Stimulated activated naive CD4-positive, alpha-beta T cell (primary cell): ENCODE measurements around the gene IGF2.
"Not testable (repeated sequence)": the region's sequence is repeated elsewhere in the genome, so short reads cannot be mapped to it uniquely, and the experiment has no call there.

Experiments
- DNase-seq, 6 experiments: peaks; one replicate each; lab custom pipeline; 2025; lab: John Stamatoyannopoulos, UW

Gene IGF2

GRCh38 chr11:2136952-2137201 lies 2.3 kb downstream of the IGF2 start:
- no peak for DNase-seq

DNA sequence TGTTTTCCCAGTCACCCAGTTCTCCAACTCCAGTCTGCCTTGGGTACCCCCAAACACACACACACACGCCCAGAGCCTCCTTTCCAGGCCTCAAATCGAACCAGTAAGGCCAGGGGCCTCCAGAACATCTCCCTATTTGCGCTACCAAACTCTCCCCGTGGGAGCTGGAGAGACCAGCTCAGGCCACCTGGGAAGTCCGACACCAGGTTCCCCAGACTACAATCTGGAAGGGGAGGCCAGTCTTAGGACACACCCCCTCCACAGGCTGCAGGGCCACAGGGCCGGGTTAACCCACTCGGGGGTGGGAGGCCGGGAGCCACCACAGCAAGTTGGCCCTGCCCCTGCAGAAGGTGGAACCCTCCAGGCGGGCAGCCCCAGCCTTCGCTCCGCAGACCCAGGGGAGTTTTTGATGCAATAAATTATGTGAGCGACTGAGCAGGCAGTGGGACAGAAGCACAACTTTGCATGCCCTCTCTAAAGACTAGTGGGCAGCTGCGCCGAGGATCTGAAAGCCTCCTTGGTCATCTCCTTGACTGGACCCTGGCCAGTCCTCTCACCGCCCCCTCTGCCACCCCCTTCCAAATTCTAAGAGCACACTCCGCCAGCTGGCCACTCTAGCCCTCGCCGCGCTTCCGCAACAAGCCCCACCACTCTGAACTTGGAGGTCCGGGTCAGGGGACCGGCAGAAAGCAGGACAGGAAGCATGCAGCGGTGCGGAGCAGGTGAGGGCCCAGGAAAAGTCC lies 2.8 kb downstream of the IGF2 start:
- no peak for DNase-seq

DNA sequence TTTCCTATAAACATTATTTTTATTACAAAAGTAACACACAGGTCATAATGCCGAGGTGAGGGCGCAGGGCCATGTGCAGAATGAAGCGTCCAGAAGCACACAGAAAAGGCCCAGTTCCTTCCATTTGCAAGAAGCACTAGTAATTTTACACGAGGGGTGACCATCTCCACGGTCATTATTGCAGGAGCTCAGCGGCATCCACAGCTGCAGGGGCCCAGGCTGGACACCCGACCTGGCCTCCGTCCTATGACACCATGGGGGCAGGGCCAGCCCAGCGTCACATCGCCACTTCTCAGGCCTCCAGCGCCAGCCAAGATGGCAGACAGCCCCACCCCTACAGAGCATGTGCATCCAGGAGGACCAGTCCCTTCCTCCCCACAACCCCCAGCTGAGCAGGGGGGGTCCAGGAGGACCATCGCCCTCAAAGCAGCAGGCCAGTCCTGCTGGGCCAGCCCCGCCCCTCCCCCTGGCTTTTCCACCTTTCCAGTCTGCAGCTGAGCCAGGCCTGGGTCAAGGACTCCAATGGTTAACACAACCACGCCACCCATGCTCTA lies 3.5 kb downstream of the IGF2 start:
- DNase-seq = no peak

DNA sequence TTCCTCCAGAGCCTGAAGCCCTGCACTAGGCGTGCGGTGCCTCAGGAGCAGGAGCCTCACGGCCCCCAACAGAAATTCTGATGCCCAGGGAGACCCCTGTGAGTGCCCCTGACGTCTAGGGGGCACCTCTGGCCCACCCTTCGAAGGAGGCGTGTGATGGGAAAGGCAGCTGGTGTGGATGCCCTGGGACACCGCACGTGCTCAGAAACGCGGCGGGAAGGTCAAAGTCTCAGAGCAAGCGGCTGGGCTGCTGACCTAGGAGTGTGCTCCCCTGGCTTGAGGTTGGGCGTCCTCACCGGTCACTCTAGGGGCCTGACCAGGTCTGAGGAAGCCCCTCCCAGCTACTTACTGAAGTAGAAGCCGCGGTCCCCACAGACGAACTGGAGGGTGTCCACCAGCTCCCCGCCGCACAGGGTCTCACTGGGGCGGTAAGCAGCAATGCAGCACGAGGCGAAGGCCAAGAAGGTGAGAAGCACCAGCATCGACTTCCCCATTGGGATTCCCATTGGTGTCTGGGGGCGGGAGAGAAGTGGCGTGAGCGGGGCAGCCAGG lies 4.1 kb downstream of the IGF2 start:
- no peak for DNase-seq

DNA sequence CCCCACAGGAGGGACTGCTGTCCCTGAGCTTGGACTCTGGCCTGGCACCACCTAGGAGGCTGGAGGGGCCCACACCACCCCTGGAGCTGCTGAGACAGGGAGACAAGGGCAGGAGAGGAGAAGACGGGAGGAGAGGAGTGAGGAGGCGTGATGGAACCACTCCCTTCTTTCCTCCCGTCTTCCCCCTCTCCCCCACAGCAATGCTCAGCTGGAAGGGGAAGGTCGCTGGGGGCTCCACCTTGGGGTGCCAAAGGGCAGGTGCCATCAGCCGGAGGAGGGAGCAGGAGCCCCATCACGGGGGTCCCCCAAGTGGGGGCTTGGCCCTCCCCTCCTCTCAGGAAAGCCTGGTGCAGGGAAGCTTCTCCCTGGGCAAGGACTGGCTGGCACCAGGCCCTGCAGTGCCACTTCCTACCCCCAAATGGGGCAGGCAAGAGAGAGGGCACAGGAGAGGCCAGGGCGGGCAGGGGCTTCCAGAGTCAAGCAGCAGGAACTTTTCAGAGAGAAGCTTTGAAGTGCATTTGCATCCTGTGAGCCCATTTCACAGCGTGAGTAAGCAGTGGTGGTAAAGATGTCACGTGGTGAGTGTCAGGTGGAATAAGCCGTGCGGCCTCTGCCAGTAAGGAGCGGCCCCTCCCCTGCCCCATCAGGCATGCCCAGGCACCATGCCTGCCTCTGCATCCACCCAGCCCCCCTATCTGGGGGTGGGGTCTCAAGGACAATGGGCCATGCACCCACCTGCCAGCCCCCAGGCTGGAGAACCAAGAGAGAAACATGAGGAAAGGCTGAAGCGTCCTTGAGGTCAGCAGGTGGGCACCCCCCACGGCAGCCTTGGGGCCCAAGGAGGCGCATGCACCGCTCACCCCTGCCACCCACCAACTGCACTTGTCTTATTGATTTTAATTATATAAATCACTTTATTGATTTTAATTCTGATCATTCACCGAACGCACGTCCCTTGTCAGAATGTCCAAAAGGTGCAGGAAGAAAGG lies 4.9 kb downstream of the IGF2 start:
- DNase-seq = no peak

- no peak for DNase-seq
These were observed 5.8 kb downstream of the IGF2 start for GRCh38 chr11:2133241-2134021.

GRCh38 chr11:2132874-2133240 lies 6.3 kb downstream of the IGF2 start:
- no peak for DNase-seq

DNA sequence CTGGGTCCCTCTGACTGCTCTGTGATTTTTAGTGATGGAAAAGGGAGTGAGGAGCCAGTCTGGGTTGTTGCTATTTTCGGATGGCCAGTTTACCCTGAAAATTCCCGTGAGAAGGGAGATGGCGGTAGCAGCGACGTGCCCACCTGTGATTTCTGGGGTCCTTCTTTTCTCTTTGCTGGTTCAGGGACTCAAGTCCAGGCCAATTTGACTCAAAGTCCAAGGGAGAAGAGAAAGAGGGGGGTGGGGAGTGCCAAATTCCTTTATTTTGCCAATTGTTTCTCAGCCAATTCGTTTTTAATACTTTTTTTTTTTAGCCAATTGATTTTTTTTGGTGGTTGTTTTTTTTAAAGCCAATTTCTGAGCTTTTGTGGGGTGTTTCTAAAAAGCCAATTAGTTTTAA lies 6.9 kb downstream of the IGF2 start:
- DNase-seq = no peak

DNA sequence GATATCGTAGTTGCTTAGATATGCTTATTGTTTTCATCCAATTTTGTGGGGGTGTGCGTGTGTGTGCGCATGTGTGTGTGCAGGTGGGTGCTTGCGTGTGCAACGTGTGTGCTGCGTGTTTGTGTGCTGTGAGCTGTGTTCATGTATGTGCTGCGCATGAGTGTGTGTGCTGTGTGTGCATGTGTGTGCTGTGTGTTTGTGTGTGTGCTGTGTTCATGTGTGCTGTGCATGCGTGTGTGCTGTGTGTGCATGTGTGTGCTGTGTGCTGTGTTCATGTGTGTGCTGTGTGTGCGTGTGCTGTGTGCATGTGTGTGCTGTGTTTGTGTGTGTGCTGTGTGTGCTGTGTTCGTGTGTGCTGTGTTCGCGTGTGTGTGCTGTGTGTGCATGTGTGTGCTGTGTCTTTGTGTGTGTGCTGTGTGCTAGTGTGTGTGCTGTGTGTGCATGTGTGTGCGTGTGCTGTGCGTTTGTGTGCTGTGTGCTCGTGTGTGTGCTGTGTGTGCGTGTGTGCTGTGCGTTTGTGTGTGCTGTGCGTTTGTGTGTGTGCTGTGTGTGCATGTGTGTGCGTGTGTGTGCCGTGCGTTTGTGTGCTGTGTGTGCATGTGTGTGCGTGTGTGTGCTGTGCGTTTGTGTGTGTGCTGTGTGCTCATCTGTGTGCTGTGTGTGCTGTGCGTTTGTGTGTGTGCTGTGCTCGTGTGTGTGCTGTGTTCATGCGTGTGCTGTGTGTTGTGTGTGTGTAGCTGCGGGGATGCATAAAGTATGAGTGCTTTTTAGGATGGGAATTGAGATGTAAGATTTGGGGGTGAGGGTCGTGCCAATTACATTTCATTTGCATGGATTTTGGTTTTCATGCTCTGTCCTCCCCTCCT lies 7.6 kb downstream of the IGF2 start:
- no peak for DNase-seq

DNA sequence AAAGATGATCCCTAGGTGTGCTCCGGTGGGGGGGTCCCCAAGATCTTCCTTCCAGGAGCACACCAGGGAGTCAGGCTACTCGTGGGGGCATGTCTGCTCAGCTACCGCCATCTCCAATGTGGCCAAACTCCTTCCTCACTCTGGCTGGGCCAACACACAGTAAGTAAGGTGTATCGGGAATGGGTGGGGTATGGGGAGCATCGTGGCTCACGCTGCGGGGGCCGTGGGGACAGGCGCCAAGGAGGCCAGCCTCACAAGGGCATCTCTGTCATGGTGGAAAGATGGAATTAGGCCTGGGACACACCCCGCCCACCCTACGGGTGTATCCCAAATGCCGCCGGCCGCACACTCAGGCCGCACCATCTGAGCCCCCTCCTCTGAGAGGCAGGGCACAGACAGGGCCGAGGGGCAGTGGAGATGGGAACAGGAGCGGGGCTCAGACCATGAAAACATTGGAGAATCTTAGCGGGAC lies 8.3 kb downstream of the IGF2 start:
- no peak for DNase-seq

DNA sequence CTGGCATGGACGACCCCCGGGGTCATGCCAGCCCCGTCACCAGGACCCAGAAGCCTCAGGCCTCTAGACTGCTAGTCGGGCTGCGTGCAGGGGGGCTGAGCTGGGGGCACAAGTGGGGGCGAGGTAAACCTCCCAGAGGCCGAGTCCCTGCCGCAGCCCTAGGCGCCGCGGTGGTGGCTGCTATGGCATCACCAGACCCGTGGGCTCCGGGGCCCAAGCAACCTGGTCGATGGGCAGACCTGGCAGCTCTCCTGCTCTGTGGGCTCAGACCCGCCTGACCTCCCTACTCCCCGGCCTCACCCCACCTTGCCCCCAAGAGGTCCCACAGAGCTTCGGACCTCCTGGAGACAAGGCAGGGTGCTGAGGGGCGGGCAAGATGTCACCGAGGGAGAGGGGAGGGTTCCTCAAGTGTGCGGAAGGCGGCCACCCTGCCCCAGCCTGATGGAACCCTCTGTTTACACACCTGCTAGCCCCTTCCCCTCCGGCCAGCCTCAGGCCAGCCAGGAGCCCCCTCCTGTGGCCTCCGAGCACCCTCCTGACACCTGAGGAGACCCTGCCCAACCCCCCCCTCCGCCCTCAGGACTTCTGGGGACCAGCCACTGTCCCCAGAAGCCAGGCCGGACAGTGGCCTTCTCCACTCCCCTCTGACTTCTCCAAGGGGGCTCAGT lies 9.4 kb downstream of the IGF2 start:
- DNase-seq = no peak

DNA sequence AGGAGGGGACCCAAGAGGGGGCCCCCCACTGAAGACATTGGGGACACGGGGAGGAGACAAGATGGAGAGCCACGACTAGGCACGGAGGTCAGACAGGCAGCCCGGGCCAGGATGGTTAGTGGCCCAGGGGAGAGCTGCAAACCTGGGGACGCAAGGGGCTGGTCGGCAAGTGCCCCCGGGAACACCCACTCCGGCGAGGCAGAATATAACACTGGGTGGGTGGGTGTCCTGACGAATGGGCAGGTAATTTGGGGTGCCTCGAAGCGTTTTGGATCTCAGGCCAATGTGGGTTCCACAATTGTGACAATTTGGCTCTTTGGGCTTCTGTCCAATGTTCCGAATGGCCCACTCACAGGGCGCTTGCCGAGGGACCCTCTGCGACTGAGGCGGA lies 9.9 kb downstream of the IGF2 start:
- DNase-seq = no peak

GRCh38 chr11:2128511-2129307 lies 10.5 kb downstream of the IGF2 start:
- no peak for DNase-seq

DNA sequence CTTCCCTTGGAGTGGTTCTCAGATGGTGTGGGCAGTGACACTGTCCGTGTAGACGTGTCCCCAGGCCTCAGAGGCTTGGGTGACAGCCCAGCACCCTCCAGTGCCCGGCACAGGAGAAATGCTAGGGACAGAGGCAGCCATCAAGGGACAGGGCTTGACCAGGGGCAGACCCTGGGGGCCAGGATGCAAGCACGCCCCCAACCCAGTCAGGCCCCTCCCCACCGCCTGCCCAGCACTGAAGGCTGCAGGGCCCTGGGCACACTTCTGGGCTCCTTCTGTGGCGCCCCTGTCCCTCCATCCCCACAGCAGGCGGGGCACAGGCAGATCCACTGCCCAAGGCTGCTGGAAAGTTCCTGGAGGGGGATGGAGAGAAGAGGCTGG lies 11.1 kb downstream of the IGF2 start:
- DNase-seq = no peak

- no peak for DNase-seq
These were observed 11.6 kb downstream of the IGF2 start for GRCh38 chr11:2127482-2128129.

DNA sequence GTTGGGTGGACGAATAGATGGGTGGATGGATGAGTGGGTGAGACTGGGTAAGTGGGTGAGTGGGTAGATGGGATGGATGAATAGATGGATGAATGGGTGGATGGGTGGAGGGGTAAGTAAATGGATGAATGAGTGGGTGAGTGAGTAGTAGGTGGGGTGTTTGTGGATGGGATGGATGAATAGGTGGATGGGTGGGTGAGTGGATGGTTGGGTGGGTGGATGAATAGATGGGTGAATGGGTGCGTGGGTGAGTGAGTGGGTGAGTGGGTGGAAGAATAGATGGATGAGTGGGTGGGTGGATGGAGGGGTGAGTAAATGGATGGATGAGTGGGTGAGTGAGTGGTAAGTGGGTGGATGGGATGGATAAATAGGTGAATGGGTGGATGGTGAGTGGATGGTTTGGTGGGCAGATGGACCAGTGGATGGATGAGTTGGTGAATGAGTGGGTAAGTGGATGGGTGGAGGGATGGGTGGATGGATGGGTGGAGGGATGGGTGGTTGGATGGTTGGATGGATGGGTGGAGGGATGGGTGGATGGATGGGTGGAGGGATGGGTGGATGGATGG lies 12.6 kb downstream of the IGF2 start:
- DNase-seq = no peak

DNA sequence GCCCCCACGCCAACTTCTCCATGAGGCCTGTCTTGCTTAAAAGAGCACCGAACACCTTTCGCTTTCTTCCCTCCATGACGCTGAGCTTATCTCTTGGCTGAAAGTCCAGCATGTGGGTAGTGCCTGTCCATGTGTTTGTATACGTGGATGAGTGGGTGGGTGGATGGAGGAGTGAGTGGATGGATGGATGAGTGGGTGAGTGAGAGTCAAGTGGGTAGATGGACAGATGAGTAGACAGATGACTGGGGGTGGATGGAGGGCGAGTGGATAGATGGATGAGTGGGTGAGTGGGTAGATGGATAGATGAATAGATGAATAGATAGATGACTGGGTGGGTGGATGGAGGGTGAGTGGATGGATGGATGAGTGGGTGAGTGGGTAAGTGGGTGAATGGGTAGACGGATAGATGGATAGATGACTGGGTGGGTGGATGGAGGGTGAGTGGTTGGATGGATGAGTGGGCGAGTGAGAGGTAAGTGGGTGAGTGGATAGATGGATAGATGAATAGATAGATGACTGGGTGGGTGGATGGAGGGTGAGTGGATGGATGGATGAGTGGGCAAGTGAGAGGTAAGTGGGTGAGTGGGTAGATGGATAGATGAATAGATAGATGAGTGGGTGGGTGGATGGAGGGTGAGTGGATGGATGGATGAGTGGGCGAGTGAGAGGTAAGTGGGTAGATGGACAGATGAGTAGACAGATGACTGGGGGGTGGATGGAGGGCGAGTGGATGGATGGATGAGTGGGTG lies 14.3 kb downstream of the IGF2 start:
- DNase-seq = not testable (repeated sequence)

DNA sequence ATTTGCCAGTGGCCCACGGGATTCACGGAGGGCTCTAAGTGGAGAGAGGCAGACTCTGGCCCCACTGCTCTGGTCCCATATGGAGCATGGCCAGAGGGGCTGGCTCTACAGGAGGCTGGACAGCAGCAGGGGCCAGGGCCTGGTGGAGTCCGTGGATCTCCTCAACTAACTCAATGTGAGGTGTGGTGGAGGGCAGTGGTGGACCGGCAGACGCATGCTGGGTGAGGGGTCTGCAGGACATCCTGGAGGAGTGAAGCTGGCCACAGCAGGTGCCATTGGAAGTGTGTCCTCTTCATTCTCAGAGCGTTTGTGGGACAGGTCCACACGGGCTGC lies 15.6 kb downstream of the IGF2 start:
- no peak for DNase-seq
